Psoas muscle (tissue), 8 donors: ENCODE results near the gene FCHO1. TPM values are rescaled to one million over a fixed set of nuclear protein-coding genes. Genes with fewer than 3 reads are reported as not detected.
A peak's percentile ranks its signal among the peaks of the same experiment; 100 is the strongest.

Experiments used
- ATAC-seq, 4 donors: fragments of 200-7000 bp; cut with Tn5 transposase; one replicate each; pipeline ENCODE4 v1.9.1; 2020; ENCODE audit warnings: moderate library complexity in 3 of 4, mild to moderate bottlenecking in 2 of 4
- DNase-seq, 2 donors: peaks; one replicate each; pipeline ENCODE4 v3.0.0-alpha.2; 2020
- H3K27ac ChIP-seq: fragments of 200-600 bp; one replicate; pipeline ENCODE4 v1.8.0; 2022
- H3K27me3 ChIP-seq, 3 donors: fragments of 200-600 bp in 1 of 3; one replicate each; pipeline versions ENCODE4 v1.6.1 to v1.8.0; 2013 to 2022; ENCODE audit warnings: low read length in 2 of 3, mild to moderate bottlenecking in 2 of 3, moderate library complexity in 1 of 3; ENCODE audit not compliant: insufficient read depth in 3 of 3
- H3K36me3 ChIP-seq, 2 donors: fragments of 200-600 bp in 1 of 2; one replicate each; pipeline versions ENCODE4 v1.6.1 to v1.8.0; 2013 to 2022; ENCODE audit warnings: low read depth in 1 of 2, mild to moderate bottlenecking in 1 of 2, moderate library complexity in 1 of 2; ENCODE audit not compliant: insufficient read depth in 1 of 2
- H3K4me1 ChIP-seq: fragments of 200-600 bp; one replicate; pipeline ENCODE4 v1.8.0; 2022
- H3K4me3 ChIP-seq: fragments of 200-600 bp; one replicate; pipeline ENCODE4 v1.8.0; 2022; ENCODE audit warnings: mild to moderate bottlenecking
- H3K9me3 ChIP-seq: fragments of 200-600 bp; one replicate; pipeline ENCODE4 v1.8.0; 2022
- WGBS, 3 donors: extraction: QIAGEN DNeasy Blood & Tissue Kit; methylation state at CpG; one replicate each; pipeline versions ENCODE4 v1.1.6 to v1.1.7; 2013; 5-methylcytosine and 5-hydroxymethylcytosine counted together
- intact Hi-C, 2 donors: fragments of 100-400 bp; cut with DNase I; formaldehyde crosslinking; loops; one replicate each; pipeline versions ENCODE4 v1.11.0 to v1.14.2; 2022
- polyA plus RNA-seq, 3 donors: library from polyadenylated mRNA; stranded (reverse); fragments of 200-250 nt; gene quantifications; one replicate each; pipeline ENCODE4 v1.2.3, GENCODE V29; 2013
- total RNA-seq, 4 donors: library from RNA; stranded (reverse); fragmentation: NEBNext Ultra II Directional in 2 of 4; extraction: Animal tissue kit (Norgen Biotek cat#: 25700) in 2 of 4; gene quantifications; one replicate each; pipeline versions ENCODE4 v1.2.1 to v1.2.4, GENCODE V29; 2021 to 2023
- TF ChIP-seq, protein P1 (sequence below): fragments of 200-600 bp; IDR thresholded peaks from one replicate; pipeline ENCODE4 v1.8.0; 2022; ENCODE audit warnings: antibody characterized with exemption
- donor health status: healthy with polysubstance abuse.
- donor health status: DM: no; HTN: no; CAD: no; lungs with moderate emphysema.
- donor health status: Bipolar disorder and iron deficiency.
- donor health status: healthy.
- donor health status: DM: yes; HTN: yes; CAD: no.
- donor health status: DM: no; HTN: no; CAD: no.
- donor health status: DM: no; HTN: no; CAD: no.
- donor health status: DM: yes; HTN: yes; CAD: no.

FCHO1 gene
- total and polyA plus RNA-seq, 7 donors, result 0.10 to 0.68 (median 0.36) TPM; not detected in 1

DNA sequence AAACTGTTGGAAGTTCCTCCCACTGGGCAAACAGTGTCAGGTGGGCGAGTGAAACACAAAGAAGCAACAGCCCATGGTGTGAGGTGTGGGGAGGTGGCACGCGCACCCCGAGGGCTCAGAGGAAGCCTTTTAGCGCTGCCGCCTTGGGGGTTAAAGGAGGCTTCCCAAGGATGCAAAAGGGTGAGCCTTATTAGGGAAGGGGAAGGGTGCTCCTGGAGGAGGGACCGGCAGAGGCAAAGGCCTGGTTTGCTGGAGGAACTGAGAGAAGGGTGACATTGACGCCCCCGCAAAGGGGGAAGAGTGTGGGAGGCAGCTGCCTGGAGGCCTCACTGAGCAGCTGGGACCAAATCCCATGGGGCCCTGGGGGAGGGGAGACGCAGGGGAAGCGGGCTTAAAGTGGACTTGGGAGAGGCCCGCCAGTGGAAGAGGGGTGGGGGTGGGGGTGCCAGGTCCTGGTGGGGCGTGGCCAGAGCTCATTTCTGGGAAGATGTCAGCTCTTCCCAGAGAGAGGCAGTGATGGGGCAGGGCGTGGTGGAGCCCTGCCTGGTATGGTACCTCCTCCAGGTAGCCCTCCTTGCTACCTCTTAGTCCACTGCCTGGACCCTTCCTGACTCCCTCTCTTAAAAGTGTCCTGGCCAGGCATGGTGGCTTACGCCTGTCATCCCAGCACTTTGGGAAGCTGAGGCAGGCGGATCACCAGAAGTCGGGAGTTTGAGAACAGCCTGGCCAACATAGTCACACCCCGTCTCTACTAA is 12.0 kb upstream of the FCHO1 start:
- WGBS, 3 donors, result 55 to 63% (median 59%) methylated on average over 17 to 18 of the region's 18 CpGs
- peaks cover 0 to 28% of the 10 kb centered on the region in 2 donors for H3K36me3 ChIP-seq
- no peaks in the 10 kb centered on the region for H3K27me3 ChIP-seq
- no peaks in the 10 kb centered on the region for H3K4me1 ChIP-seq
- no peaks in the 10 kb centered on the region for H3K9me3 ChIP-seq
- no peak overlapping the region for H3K27ac ChIP-seq
- H3K4me3 ChIP-seq, result no peak overlapping the region
- no peak for DNase-seq
- intact Hi-C loops, result no loop called here
- ATAC-seq, result no peak
- TF ChIP-seq, protein P1, sequence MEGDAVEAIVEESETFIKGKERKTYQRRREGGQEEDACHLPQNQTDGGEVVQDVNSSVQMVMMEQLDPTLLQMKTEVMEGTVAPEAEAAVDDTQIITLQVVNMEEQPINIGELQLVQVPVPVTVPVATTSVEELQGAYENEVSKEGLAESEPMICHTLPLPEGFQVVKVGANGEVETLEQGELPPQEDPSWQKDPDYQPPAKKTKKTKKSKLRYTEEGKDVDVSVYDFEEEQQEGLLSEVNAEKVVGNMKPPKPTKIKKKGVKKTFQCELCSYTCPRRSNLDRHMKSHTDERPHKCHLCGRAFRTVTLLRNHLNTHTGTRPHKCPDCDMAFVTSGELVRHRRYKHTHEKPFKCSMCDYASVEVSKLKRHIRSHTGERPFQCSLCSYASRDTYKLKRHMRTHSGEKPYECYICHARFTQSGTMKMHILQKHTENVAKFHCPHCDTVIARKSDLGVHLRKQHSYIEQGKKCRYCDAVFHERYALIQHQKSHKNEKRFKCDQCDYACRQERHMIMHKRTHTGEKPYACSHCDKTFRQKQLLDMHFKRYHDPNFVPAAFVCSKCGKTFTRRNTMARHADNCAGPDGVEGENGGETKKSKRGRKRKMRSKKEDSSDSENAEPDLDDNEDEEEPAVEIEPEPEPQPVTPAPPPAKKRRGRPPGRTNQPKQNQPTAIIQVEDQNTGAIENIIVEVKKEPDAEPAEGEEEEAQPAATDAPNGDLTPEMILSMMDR, result no peak

DNA sequence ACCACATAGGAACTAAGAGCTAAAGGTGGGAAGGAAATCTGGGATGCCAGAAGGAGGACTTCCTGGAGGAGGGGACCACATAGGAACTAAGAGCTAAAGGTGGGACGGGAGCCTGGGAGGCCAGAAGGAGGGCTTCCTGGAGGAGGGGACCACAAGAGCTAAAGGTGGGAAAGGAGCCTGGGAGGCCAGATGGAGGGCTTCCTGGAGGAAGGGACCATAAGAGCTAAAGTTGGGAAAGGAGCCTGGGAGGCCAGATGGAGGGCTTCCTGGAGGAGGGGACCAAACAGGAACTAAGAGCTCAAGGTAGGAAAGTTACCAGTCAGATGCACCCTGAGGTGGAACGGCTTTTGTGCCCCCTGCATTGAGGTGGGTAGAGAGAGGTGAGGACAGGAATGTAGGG is 9.8 kb upstream of the FCHO1 start:
- no peak overlapping the region for H3K4me3 ChIP-seq
- H3K27ac ChIP-seq, result no peak overlapping the region
- DNase-seq (no peak), ATAC-seq (no peak)
- 86 to 97% (median 97%) methylated on average over 2 of the region's 2 CpGs for WGBS, 3 donors
- no peaks in the 10 kb centered on the region for H3K4me1 ChIP-seq
- intact Hi-C loops, result no loop called here
- H3K27me3 ChIP-seq, result no peaks in the 10 kb centered on the region
- no peaks in the 10 kb centered on the region for H3K9me3 ChIP-seq
- TF ChIP-seq, protein P1, result no peak
- H3K36me3 ChIP-seq, result peaks cover 0 to 9% of the 10 kb centered on the region in 2 donors

DNA sequence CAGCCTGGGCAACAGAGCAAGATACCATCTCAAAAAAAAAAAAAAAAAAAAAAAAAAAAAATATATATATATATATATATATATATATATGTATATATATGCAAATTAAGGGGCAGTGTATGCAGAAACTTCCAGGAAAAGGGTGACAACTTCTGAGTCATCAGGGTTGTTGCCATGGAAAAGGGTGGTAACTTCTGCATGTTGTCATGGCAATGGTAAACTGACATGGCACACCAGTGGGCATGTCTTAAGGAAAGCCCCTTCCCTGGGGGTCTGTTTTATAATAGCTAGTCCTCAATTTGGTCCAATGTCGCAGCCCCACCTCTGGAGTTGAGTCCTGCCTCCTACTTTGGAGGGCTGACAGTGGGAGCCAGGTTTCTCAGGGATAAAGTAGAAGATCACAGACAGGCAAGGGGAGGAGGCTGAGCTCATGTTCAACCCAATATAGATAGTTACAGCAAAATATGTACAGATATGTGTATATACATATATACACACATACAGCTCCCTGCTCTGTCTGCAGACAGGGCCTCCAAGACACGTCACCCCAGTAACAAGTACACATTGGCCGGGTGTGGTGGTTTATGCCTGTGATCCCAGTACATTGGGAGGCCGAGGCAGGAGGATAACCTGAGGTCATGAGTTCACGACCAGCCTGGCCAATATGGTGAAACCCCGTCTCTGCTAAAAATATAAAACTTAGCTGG is 7.2 kb upstream of the FCHO1 start:
- WGBS, 3 donors, result 78 to 87% (median 82%) methylated on average over 6 of the region's 6 CpGs

DNA sequence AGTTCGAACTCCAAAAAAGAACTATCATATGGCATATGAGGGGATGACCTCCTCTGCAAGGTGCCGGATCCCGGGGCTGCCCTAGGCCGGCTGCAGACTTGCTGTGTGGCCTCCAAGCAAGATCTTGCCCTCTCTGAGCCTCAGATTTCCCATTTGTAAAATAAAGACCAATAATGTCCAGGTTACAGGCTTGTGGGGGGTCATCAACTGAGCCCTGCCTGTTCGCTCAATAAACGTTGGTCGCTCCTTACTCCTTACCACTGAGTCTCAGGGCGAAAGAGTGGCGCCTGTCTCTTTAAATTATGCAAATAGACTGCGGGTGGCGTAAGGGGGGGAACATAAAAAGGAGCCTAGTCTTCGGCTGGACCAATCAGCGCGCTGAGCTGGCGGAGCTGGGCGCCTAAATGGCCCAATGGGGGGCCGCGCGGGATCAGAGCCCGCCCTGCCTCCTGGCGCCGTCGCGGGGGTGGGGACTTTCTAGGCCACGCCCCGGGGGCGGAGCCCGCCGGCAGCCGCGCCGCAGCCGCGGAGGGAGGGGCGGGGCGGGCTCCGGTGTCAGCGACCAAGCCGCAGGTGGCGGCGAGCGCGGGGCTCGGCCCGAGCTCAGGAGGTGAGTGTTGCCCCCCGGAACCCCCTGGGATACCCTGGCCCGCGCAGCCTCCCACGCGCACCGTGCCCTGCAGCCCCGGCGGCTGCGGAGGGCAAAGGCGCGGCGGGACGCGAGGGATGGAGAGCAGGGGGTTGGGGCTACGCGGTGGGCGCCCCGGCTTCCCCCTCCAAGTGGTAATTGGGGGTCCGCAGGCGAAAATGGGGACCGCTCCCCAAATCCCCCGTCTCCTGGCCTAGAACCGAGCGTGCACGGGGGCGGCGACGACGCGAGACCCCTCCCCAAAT is 3.8 kb upstream of the FCHO1 start:
- peaks cover 4% of the 10 kb centered on the region for H3K4me1 ChIP-seq
- ATAC-seq (peak; percentile 99 to 100 (median 100)), DNase-seq (peak; percentile 91 to 96)
- 6 to 7% (median 6%) methylated on average over 53 to 74 of the region's 75 CpGs for WGBS, 3 donors
- H3K27ac ChIP-seq, result no peak overlapping the region
- H3K4me3 ChIP-seq, result peak overlapping the region; percentile 59
- TF ChIP-seq, protein P1, result no peak
- intact Hi-C loops, result no loop called here
- H3K9me3 ChIP-seq, result no peaks in the 10 kb centered on the region
- peaks cover 0 to 6% (median 4%) of the 10 kb centered on the region in 3 donors for H3K27me3 ChIP-seq
- H3K36me3 ChIP-seq, result no peaks in the 10 kb centered on the region

More for the DNA sequence above, 7.2 kb upstream of the FCHO1 start:
- peaks cover 4% of the 10 kb centered on the region for H3K4me1 ChIP-seq
- no peak overlapping the region for H3K27ac ChIP-seq
- DNase-seq (no peak), ATAC-seq (no peak)
- H3K9me3 ChIP-seq, result no peaks in the 10 kb centered on the region
- no peaks in the 10 kb centered on the region for H3K36me3 ChIP-seq
- H3K4me3 ChIP-seq, result no peak overlapping the region
- H3K27me3 ChIP-seq, result peaks cover 0 to 6% (median 0%) of the 10 kb centered on the region in 3 donors
- intact Hi-C loops, result no loop called here
- TF ChIP-seq, protein P1, result no peak
